Loucy (cell line): ENCODE data around the gene DIO3.

Source experiments
- CTCF ChIP-seq: fragments of 200-600 bp; sonication (generic); conservative IDR thresholded peaks from 2 replicates; pipeline ENCODE4 v1.5.1; 2014; ENCODE audit warnings: mild to moderate bottlenecking, antibody characterized with exemption, low read length
- EZH2phosphoT487 ChIP-seq: fragments of 200-600 bp; IDR thresholded peaks from 2 replicates; pipeline ENCODE4 v1.6.1; 2018; ENCODE audit warnings: antibody characterized with exemption, mild to moderate bottlenecking, moderate library complexity, borderline replicate concordance

GRCh38 chr14:101604935-101605780 lies 43.9 kb downstream of the DIO3 start:
- no peak for TF ChIP-seq CTCF
- TF ChIP-seq EZH2phosphoT487: no peak
